Psoas muscle (tissue), 8 donors: ENCODE measurements around the gene ZNF628. TPM values are rescaled to one million over a fixed set of nuclear protein-coding genes. Genes with fewer than 3 reads are reported as not detected.

ENCODE experiments used
- ATAC-seq, 4 donors: fragments of 200-7000 bp; cut with Tn5 transposase; one replicate each; pipeline ENCODE4 v1.9.1; 2020; ENCODE audit warnings: moderate library complexity in 3 of 4, mild to moderate bottlenecking in 2 of 4
- DNase-seq, 2 donors: peaks; one replicate each; pipeline ENCODE4 v3.0.0-alpha.2; 2020
- H3K27ac ChIP-seq: fragments of 200-600 bp; one replicate; pipeline ENCODE4 v1.8.0; 2022
- H3K27me3 ChIP-seq, 3 donors: fragments of 200-600 bp in 1 of 3; one replicate each; pipeline versions ENCODE4 v1.6.1 to v1.8.0; 2013 to 2022; ENCODE audit warnings: low read length in 2 of 3, mild to moderate bottlenecking in 2 of 3, moderate library complexity in 1 of 3; ENCODE audit not compliant: insufficient read depth in 3 of 3
- H3K36me3 ChIP-seq, 2 donors: fragments of 200-600 bp in 1 of 2; one replicate each; pipeline versions ENCODE4 v1.6.1 to v1.8.0; 2013 to 2022; ENCODE audit warnings: low read depth in 1 of 2, mild to moderate bottlenecking in 1 of 2, moderate library complexity in 1 of 2; ENCODE audit not compliant: insufficient read depth in 1 of 2
- H3K4me1 ChIP-seq: fragments of 200-600 bp; one replicate; pipeline ENCODE4 v1.8.0; 2022
- H3K4me3 ChIP-seq: fragments of 200-600 bp; one replicate; pipeline ENCODE4 v1.8.0; 2022; ENCODE audit warnings: mild to moderate bottlenecking
- H3K9me3 ChIP-seq: fragments of 200-600 bp; one replicate; pipeline ENCODE4 v1.8.0; 2022
- WGBS, 3 donors: extraction: QIAGEN DNeasy Blood & Tissue Kit; methylation state at CpG; one replicate each; pipeline versions ENCODE4 v1.1.6 to v1.1.7; 2013; 5-methylcytosine and 5-hydroxymethylcytosine counted together
- intact Hi-C, 2 donors: fragments of 100-400 bp; cut with DNase I; formaldehyde crosslinking; loops; one replicate each; pipeline versions ENCODE4 v1.11.0 to v1.14.2; 2022
- polyA plus RNA-seq, 3 donors: library from polyadenylated mRNA; stranded (reverse); fragments of 200-250 nt; gene quantifications; one replicate each; pipeline ENCODE4 v1.2.3, GENCODE V29; 2013
- total RNA-seq, 4 donors: library from RNA; stranded (reverse); fragmentation: NEBNext Ultra II Directional in 2 of 4; extraction: Animal tissue kit (Norgen Biotek cat#: 25700) in 2 of 4; gene quantifications; one replicate each; pipeline versions ENCODE4 v1.2.1 to v1.2.4, GENCODE V29; 2021 to 2023
- TF ChIP-seq, protein P1 (sequence below): fragments of 200-600 bp; IDR thresholded peaks from one replicate; pipeline ENCODE4 v1.8.0; 2022; ENCODE audit warnings: antibody characterized with exemption
- donor health status: healthy with polysubstance abuse.
- donor health status: DM: no; HTN: no; CAD: no; lungs with moderate emphysema.
- donor health status: Bipolar disorder and iron deficiency.
- donor health status: healthy.
- donor health status: DM: yes; HTN: yes; CAD: no.
- donor health status: DM: no; HTN: no; CAD: no.
- donor health status: DM: no; HTN: no; CAD: no.
- donor health status: DM: yes; HTN: yes; CAD: no.

ZNF628 gene
- total and polyA plus RNA-seq, 7 donors: 5.9 to 14.3 (median 12.2) TPM

DNA sequence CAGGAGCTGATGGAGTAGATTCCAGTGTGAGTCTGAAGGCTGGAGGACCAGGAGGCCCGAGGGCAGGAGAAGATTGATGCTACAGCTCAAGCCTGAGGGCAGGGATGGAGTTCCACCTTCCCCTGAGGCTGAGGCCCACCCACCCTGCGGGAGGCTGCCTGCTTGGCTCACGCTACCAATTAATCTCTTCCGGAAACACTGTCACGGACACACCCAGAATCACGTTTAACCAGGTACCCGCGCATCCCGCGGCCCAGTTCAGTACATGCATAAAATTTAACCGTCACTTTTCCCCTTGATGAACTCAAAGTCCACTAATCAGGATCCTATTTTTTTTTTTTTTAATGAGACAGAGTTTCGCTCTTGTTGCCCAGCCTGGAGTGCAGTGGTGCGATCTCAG, 5.2 kb upstream of the ZNF628 start:
- H3K4me3 ChIP-seq: no peak overlapping the region
- intact Hi-C loops: no loop called here
- ATAC-seq: no peak
- TF ChIP-seq, protein P1, sequence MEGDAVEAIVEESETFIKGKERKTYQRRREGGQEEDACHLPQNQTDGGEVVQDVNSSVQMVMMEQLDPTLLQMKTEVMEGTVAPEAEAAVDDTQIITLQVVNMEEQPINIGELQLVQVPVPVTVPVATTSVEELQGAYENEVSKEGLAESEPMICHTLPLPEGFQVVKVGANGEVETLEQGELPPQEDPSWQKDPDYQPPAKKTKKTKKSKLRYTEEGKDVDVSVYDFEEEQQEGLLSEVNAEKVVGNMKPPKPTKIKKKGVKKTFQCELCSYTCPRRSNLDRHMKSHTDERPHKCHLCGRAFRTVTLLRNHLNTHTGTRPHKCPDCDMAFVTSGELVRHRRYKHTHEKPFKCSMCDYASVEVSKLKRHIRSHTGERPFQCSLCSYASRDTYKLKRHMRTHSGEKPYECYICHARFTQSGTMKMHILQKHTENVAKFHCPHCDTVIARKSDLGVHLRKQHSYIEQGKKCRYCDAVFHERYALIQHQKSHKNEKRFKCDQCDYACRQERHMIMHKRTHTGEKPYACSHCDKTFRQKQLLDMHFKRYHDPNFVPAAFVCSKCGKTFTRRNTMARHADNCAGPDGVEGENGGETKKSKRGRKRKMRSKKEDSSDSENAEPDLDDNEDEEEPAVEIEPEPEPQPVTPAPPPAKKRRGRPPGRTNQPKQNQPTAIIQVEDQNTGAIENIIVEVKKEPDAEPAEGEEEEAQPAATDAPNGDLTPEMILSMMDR: no peak
- H3K4me1 ChIP-seq: peaks cover 5% of the 10 kb centered on the region
- no peak for DNase-seq
- H3K9me3 ChIP-seq: no peaks in the 10 kb centered on the region
- no peaks in the 10 kb centered on the region for H3K36me3 ChIP-seq
- WGBS, 3 donors: 82 to 84% (median 83%) methylated on average over 13 of the region's 13 CpGs
- H3K27ac ChIP-seq: no peak overlapping the region
- no peaks in the 10 kb centered on the region for H3K27me3 ChIP-seq

DNA sequence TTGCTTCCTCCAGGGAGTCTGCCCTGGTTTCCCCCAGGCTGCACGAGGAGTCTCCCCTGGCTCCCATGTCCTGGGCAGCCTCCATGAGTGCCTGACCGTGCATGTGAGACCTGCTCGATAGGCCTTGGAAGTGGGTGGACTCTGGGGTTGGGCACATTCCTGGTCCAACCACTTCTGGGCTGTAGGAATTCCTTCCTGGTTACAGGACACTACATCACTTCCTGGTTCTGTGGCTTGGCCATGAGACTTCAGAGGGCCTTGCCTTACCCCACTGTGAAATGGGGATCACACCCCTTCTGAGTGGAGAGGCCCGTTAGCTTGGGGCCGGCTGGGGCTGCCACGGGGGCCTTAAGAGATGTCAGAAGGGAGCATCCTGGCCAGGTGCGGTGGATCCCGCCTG, 4.0 kb upstream of the ZNF628 start:
- WGBS, 3 donors: 68 to 79% (median 74%) methylated on average over 8 of the region's 8 CpGs
- ATAC-seq (no peak), DNase-seq (no peak)
- H3K27me3 ChIP-seq: no peaks in the 10 kb centered on the region
- no peak overlapping the region for H3K27ac ChIP-seq
- H3K9me3 ChIP-seq: no peaks in the 10 kb centered on the region
- TF ChIP-seq, protein P1: no peak
- H3K36me3 ChIP-seq: no peaks in the 10 kb centered on the region
- H3K4me1 ChIP-seq: peaks cover 8% of the 10 kb centered on the region
- intact Hi-C loops: no loop called here
- H3K4me3 ChIP-seq: no peak overlapping the region

DNA sequence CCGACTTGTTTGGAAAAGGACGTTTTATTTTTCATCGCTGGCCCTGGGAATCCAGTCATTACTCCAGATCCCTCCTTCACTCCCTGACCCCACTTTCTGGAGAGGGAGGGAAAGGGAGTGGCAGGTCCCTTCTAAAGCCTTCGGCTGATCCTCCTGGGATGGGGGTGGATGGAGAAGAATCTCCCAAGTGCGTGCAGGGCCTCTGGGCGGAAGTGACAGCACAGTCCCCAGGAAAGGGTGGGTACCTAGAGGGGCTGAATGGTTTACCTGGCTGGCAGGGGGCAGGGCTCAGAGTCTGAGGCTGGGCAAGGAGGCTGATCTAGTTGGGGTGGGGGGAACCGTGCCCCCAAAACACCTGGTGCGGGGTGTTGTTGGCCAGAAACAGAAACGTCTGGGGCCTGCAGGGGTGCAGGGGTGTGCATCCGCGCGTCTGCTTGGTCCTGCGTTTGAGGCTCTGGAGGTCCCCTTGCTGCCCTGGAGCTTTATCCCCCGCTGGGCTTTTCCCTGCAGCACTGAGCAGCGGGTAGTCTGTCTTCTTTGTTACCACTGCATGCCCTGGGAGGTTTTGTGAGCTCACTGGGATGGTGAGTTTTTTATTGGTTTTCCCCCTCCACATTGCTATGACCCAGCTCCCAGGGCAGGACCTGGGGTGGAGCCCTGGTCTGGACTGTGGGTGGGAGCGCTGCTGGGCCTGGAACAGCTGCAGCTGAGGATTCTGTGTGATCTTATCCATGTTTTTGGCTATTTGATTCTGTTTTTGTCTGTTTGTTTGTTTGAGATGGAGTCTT, 3.0 kb upstream of the ZNF628 start:
- ATAC-seq (no peak), DNase-seq (no peak)
- Histone ChIP-seq H3K4me3 (no peak overlapping the region), H3K27ac (no peak overlapping the region), H3K9me3 (no peaks in the 10 kb centered on the region), H3K4me1 (peaks cover 18% of the 10 kb centered on the region), H3K27me3 (no peaks in the 10 kb centered on the region), H3K36me3 (no peaks in the 10 kb centered on the region)
- TF ChIP-seq, protein P1: no peak
- 46 to 58% (median 58%) methylated on average over 16 of the region's 16 CpGs for WGBS, 3 donors
- intact Hi-C loops: no loop called here

DNA sequence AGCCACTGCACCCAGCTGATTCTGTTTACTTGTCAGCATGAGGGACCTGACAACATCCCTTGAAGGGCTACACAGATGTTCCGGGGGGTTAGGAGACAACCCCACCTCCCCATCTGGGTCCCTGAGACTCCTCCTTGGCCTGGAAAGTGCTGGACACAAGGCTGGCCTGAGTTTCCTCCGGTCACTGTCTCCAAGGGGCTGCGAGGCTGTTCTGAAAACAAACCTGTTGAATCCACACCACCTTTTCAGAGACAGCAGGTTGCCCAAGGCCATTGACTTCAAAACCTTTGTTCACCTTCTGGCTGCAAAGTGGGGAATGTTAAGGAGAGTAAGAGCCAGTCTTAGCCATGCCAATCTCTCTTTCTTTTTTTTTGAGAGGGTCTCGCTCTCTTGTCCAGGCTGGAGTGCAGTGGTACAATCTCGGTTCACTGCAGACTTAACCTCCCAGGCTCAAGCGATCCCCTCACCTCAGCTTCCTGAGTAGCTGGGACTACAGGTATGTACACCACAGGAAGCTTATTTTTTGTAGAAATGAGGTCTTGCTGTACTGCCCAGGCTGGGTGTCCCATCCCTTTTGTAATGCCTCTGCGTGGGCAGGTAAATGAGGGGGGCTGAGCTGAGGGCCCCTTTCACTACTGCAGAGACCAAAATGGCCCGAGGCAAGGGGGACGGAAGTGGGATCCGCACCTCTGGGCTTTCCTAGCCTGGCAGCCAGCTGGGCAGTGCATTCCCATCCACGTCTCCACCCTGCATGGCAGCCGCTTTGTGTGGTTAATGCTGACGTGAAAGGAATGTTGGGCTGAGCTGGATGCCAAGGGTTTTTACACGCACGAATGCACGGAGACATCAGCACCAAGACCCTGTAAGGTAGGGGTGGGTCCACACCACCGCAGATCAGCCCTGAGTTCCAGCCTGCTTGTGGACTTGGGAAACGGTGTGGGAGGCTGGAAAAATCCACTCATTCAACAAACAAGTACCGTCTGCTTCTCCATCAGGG, 1.9 kb upstream of the ZNF628 start:
- TF ChIP-seq, protein P1: no peak
- no peak for ATAC-seq
- no peaks in the 10 kb centered on the region for H3K36me3 ChIP-seq
- no peak overlapping the region for H3K27ac ChIP-seq
- intact Hi-C loops: no loop called here
- 73 to 76% (median 73%) methylated on average over 19 of the region's 19 CpGs for WGBS, 3 donors
- no peaks in the 10 kb centered on the region for H3K27me3 ChIP-seq
- no peak for DNase-seq
- no peak overlapping the region for H3K4me3 ChIP-seq
- H3K9me3 ChIP-seq: no peaks in the 10 kb centered on the region
- H3K4me1 ChIP-seq: peaks cover 18% of the 10 kb centered on the region
